NCI-H1417 treated with DMSO at 0.1 percent for 48 hours (cell line): ENCODE data around the gene ANTKMT.

Experiments
- DNase-seq: peaks from one replicate; lab custom pipeline; 2025; lab: John Stamatoyannopoulos, UW

Gene ANTKMT

GRCh38 chr16:715477-716199 lies 5.3 kb upstream of the ANTKMT start:
- no peak for DNase-seq

- no peak for DNase-seq
Observed at GRCh38 chr16:716200-716568, 4.8 kb upstream of the ANTKMT start.

GRCh38 chr16:716768-717325 lies 4.1 kb upstream of the ANTKMT start:
- no peak for DNase-seq

GRCh38 chr16:717450-718245 lies 3.3 kb upstream of the ANTKMT start:
- DNase-seq = no peak

- DNase-seq = no peak
Observed at GRCh38 chr16:718389-718788, 2.6 kb upstream of the ANTKMT start.

- DNase-seq = no peak
Observed at GRCh38 chr16:718922-719321, 2.0 kb upstream of the ANTKMT start.

GRCh38 chr16:719815-720446 lies 1.0 kb upstream of the ANTKMT start:
- DNase-seq = no peak

- no peak for DNase-seq
Observed at GRCh38 chr16:720447-720989, 428 bp upstream of the ANTKMT start.

GRCh38 chr16:721765-722540 lies 1.0 kb downstream of the ANTKMT start:
- no peak for DNase-seq

- DNase-seq = no peak
Observed at GRCh38 chr16:722835-723633, 2.1 kb downstream of the ANTKMT start.

GRCh38 chr16:723695-724094 lies 2.7 kb downstream of the ANTKMT start:
- no peak for DNase-seq

GRCh38 chr16:724188-725040 lies 3.5 kb downstream of the ANTKMT start:
- DNase-seq = no peak

GRCh38 chr16:725041-725376 lies 4.1 kb downstream of the ANTKMT start:
- DNase-seq = no peak

GRCh38 chr16:725463-726187 lies 4.7 kb downstream of the ANTKMT start:
- DNase-seq = no peak

- no peak for DNase-seq
Observed at GRCh38 chr16:726188-726437, 5.2 kb downstream of the ANTKMT start.

GRCh38 chr16:726438-727290 lies 5.7 kb downstream of the ANTKMT start, which contains the start of the genes CCDC78 and HAGHL:
TSS of gene CCDC78 (minus strand) at chr16:726443. CDS start at chr16:726367, 76 bp downstream.
TSS of gene HAGHL (plus strand) at chr16:727106. CDS start at chr16:727510, 404 bp downstream.
- no peak for DNase-seq

GRCh38 chr16:727291-727977 lies 6.5 kb downstream of the ANTKMT start:
- DNase-seq = no peak
